Measurements from ENCODE around the gene MTMR10. TPM values are rescaled to one million over a fixed set of nuclear protein-coding genes. Genes with fewer than 3 reads are reported as not detected.

Gene MTMR10
- polyA plus RNA-seq, 1 of the 3 experiments (the other 2 are of a cell fraction), result 6.4 TPM

GRCh38 chr15:30963681-30964080 lies 27.7 kb downstream of the MTMR10 start:
- Histone ChIP-seq H3K9me2 (no peaks in the 10 kb centered on the region), H3K27ac (ENCODE audit: low read depth in 2 of 2, low read length in 1 of 2) (no peak overlapping the region), H4K20me1 (ENCODE audit: insufficient read depth) (no peaks in the 10 kb centered on the region), H3K9ac (no peak overlapping the region), H3K4me3 (ENCODE audit: low read depth in 2 of 2, low read length in 1 of 2) (no peak overlapping the region), H3K36me3 (replicated peaks in 1 of 2; ENCODE audit: control insufficient read depth in 1 of 2, insufficient read depth in 2 of 2, low read length in 1 of 2) (peaks cover 26 to 57% of the 10 kb centered on the region in 2 experiments), H3K4me2 (no peak overlapping the region), H3K9me3 (no peaks in the 10 kb centered on the region), H3K4me1 (ENCODE audit: control insufficient read depth in 1 of 2, insufficient read depth in 2 of 2, low read depth in 1 of 2, low read length in 1 of 2) (no peaks in the 10 kb centered on the region), H3K79me2 (ENCODE audit: insufficient read depth) (no peaks in the 10 kb centered on the region), H2AFZ (ENCODE audit: low read depth) (no peak overlapping the region), H3F3A (replicated peaks; ENCODE audit: insufficient read depth) (no peaks in the 10 kb centered on the region), H3K27me3 (ENCODE audit: insufficient read depth) (no peaks in the 10 kb centered on the region)
- no peak for TF ChIP-seq TCF12 (IDR thresholded peaks at IDR 0.05)
- no peak for TF ChIP-seq FOXM1 (IDR thresholded peaks at IDR 0.05; ENCODE audit: low read depth)
- no peak for TF ChIP-seq ELF1 (IDR thresholded peaks at IDR 0.05)
- no peak for TF ChIP-seq NRF1 (IDR thresholded peaks at IDR 0.05; ENCODE audit: low read depth, low read length)
- TF ChIP-seq GATA2 (CRISPR knock-in tag; IDR thresholded peaks at IDR 0.05), result no peak
- TF ChIP-seq EP300 (IDR thresholded peaks at IDR 0.05; ENCODE audit: borderline replicate concordance in 1 of 2, low read depth in 1 of 2, low read length in 1 of 2), result no peak
- TF ChIP-seq CTCF (IDR thresholded peaks at IDR 0.05), result no peak
- no peak for TF ChIP-seq JUND (IDR thresholded peaks at IDR 0.05)
- no peak for TF ChIP-seq IRF3 (IDR thresholded peaks at IDR 0.05; ENCODE audit: low read depth, low read length)
- no peak for TF ChIP-seq RAD21 (IDR thresholded peaks at IDR 0.05; ENCODE audit: low read length)
- no peak for TF ChIP-seq RXRA (IDR thresholded peaks at IDR 0.05; ENCODE audit: borderline replicate concordance, low read depth)
- no peak for TF ChIP-seq SMC3 (IDR thresholded peaks at IDR 0.05; ENCODE audit: low read depth, low read length)
- no peak for TF ChIP-seq FOXJ3 (CRISPR knock-in tag; IDR thresholded peaks at IDR 0.05)
- TF ChIP-seq GABPA (IDR thresholded peaks at IDR 0.05; ENCODE audit: low read depth), result no peak
- TF ChIP-seq CHD2 (IDR thresholded peaks at IDR 0.05; ENCODE audit: low read length, partially characterized antibody), result no peak
- TF ChIP-seq TEAD4 (IDR thresholded peaks at IDR 0.05; ENCODE audit: borderline replicate concordance, insufficient read depth), result no peak
- no peak for TF ChIP-seq MXI1 (IDR thresholded peaks at IDR 0.05; ENCODE audit: low read depth, low read length)
- 91% methylated on average over 3 of the region's 3 CpGs for WGBS (ENCODE audit: low lambda C conversion rate)
- CTCF ChIA-PET, result interaction anchor here (1.0 to 2.3 kb wide), 3 partner anchors 45 to 168 kb away, joined by 3 to 9 read pairs (median 4); no protein-coding TSS in a partner anchor
- POLR2A ChIA-PET, result no interaction called here
- DNase-seq, result no peak

GRCh38 chr15:30962659-30963058 lies 28.8 kb downstream of the MTMR10 start:
- Histone ChIP-seq H3K4me2 (no peak overlapping the region), H3K9ac (no peak overlapping the region), H3K9me3 (no peaks in the 10 kb centered on the region), H3K4me1 (ENCODE audit: control insufficient read depth in 1 of 2, insufficient read depth in 2 of 2, low read depth in 1 of 2, low read length in 1 of 2) (no peaks in the 10 kb centered on the region), H3K9me2 (no peaks in the 10 kb centered on the region), H2AFZ (ENCODE audit: low read depth) (no peak overlapping the region), H3K36me3 (replicated peaks in 1 of 2; ENCODE audit: control insufficient read depth in 1 of 2, insufficient read depth in 2 of 2, low read length in 1 of 2) (peaks cover 23 to 62% of the 10 kb centered on the region in 2 experiments), H3K27ac (ENCODE audit: low read depth in 2 of 2, low read length in 1 of 2) (no peak overlapping the region), H3K4me3 (ENCODE audit: low read depth in 2 of 2, low read length in 1 of 2) (no peak overlapping the region), H3K79me2 (ENCODE audit: insufficient read depth) (no peaks in the 10 kb centered on the region), H4K20me1 (ENCODE audit: insufficient read depth) (no peaks in the 10 kb centered on the region), H3K27me3 (ENCODE audit: insufficient read depth) (no peaks in the 10 kb centered on the region), H3F3A (replicated peaks; ENCODE audit: insufficient read depth) (no peaks in the 10 kb centered on the region)
- POLR2A ChIA-PET, result no interaction called here
- CTCF ChIA-PET, result interaction anchor here (0.9 to 1.1 kb wide), 3 partner anchors 12 to 526 kb away, joined by 3 to 6 read pairs (median 3); no protein-coding TSS in a partner anchor
- DNase-seq, result no peak
- TF ChIP-seq GABPA (IDR thresholded peaks at IDR 0.05; ENCODE audit: low read depth) (no peak), MEF2A (IDR thresholded peaks at IDR 0.05; ENCODE audit: borderline replicate concordance, low read depth) (no peak), IRF3 (IDR thresholded peaks at IDR 0.05; ENCODE audit: low read depth, low read length) (no peak), TCF12 (IDR thresholded peaks at IDR 0.05) (no peak), ZBTB33 (IDR thresholded peaks at IDR 0.05; ENCODE audit: borderline replicate concordance, low read depth) (no peak), NFIC (IDR thresholded peaks at IDR 0.05; ENCODE audit: borderline replicate concordance) (no peak), RAD21 (IDR thresholded peaks at IDR 0.05; ENCODE audit: low read length) (no peak), EP300 (IDR thresholded peaks at IDR 0.05; ENCODE audit: borderline replicate concordance in 1 of 2, low read depth in 1 of 2, low read length in 1 of 2) (no peak), CHD2 (IDR thresholded peaks at IDR 0.05; ENCODE audit: low read length, partially characterized antibody) (no peak)
- WGBS (ENCODE audit: low lambda C conversion rate), result 95% methylated on average over 3 of the region's 3 CpGs
